COLO668 (cell line): ENCODE data around the gene LHX3.

Experiments
- DNase-seq: peaks from one replicate; lab custom pipeline; 2025; ENCODE audit not compliant: unreplicated experiment; lab: John Stamatoyannopoulos, UW

The LHX3 gene

GRCh38 chr9:136209232-136209631, 4.3 kb upstream of the LHX3 start:
- no peak for DNase-seq

DNA sequence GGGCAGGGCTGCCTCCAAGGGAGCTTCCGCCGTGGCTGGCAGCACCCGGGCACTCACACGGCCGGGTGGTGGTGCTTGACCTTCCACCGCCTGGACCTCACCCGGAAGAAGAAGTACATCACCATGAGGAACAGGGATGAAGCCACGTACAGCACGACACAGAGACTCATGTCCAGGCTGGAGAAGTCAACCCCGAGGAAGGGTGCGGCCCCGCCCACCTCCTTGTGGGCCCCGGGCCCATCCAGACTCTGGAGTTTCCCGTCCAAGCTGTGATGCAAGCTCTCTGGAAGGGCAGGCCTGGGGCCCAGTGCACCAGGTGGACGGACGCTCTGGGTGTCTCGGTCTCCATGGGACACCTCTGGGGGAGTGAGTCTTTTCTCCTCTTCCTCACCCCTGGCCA, 3.7 kb upstream of the LHX3 start:
- no peak for DNase-seq

- DNase-seq: no peak
Observed at GRCh38 chr9:136207616-136208015, 2.7 kb upstream of the LHX3 start.

DNA sequence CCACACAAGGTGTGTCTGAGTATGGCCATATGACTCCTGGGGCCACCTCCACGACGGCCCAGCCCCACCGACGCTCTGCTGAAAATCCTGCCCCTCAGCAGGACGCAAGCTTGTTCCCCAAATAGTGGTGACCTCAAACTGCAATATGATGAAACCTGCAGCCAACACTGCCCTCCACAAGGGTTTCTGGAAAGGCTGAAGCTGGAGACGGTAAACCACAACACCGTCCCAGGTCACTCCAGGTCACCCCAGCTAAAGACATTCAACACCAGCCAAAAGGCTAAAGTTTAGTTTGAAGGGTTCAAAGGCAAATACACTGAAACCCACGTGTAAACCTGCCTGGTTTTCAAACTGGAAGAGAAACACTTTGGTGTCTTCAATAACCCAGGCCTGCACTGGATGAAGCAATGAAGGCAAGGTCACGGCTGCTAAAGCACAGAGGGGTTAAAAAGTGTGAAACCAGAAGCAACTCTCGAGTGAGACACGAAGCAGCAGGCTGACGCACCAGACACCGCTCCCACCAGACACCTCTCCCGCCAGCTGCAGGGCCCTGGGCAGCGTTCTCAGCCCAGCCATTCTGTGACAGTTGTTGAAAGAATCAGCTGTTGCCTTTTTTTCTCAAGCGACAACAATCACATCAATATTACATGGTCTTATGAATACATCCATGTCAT, 1.8 kb upstream of the LHX3 start:
- DNase-seq: no peak

GRCh38 chr9:136205707-136205992, 722 bp upstream of the LHX3 start:
- no peak for DNase-seq

DNA sequence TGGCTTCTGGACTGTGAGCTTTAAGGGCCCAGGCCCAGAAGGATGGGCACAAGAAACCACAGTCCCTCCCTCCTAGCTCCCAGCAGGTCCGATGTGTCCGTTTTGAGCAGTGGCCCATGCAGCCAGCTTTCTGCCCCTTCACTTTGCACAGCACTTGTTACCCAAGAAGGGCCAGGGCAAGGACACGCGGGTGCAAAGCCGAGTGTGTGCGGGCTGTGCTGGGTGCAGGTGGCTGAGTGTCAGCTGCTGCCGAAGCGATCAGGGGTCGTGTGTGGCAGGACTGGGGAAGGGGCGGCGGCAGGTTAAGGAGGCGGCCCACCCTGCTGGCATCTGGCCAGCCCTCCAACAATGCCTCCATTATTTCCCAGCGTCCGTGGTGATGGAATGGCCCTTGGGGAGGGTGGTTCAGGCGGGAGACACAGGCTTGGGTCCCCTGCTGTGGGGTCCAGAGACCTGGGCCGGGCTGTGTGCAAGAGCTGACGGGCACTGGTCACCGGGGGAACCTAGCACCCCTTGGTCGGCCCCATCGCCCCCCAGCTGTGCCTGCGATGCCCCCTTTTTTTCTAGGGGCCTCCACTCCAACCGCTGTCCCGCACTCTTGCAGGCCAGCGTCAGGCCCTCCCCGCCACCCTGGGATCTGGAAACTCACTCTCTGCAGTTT, 653 bp downstream of the LHX3 start:
- no peak for DNase-seq

DNA sequence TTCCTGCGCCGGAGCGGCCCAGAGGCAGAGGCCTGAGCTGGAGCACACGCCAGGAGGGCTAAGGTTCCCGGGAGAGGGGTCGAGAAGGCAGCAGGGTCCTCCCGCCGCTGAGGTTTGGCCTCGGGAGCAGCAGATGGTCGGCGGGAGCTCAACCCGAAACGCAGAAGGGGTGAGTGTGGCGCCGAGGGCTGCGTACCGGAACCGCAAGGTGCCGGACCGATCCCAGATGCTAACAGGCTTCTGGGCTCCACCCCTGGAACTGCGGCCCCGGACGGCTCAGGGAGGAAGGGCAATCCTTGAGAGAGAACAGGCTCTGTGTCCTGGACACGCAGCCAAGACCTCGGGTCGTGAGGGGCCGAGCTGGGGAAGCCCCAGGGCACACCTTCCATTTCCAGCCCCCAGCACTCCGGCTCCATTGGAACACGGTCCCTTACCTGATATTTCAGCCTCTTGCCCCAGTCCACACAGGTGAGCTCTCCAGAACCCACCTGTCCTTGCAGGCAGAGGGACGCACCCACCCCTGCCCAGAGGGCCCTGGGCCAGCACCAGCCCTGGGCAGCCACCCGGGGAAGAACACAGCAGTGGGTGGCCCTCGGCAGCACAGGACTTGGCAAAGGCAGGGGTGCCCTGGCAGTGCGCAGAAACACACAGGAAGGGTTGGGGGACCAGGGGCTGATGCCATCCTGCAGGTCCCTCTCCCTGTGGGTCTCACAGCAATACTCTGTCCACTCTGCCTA, 1.4 kb downstream of the LHX3 start:
- no peak for DNase-seq

DNA sequence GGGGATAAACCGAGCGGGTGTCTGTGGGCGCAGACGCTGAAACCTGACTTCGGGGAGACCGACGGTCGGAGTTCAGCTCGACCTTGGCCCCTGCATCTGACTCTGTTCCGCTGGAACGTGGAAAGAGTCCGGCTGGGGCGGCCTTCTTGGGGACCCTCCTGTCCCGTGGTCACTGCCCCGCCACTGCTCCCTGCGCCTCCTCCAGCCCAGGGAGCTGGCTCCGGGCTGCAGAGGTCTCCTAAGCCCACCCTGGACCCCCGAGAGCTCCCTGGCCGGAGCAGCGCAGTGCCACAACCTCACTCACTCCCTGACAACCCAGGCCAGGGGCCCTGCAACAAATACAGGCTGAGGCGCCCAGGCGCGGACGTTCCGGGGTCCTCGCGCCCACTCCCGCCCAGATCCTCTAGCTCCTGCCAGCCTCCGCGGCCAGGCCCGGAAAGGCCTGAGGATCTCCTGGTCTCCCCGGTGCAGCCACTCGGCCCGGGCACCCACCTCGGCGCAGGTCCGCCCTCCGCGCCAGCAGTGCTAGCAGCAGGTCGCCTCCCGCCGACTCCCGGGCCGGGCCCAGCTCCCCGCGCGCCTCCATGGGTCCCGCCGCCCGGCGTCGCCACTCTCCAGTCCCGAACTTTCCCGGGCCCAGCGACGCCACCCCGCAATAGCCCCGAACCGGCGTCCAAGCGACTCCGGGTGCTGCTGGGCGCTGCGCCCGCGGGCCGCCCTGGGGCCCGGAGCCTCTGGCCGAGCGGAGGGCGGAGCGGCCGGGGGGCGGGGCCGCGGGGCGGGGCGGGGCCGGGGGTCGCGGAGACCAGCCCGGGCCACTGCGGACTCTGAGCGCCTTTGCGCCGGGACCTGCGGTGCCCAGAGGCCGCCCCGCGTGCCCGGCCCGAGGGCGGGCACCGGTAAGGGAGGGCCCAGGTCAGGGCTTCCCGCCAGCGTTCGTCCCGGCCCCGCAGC, 2.2 kb downstream of the LHX3 start:
- no peak for DNase-seq

- DNase-seq: no peak
Observed at GRCh38 chr9:136201609-136202453, 3.1 kb downstream of the LHX3 start.

GRCh38 chr9:136201174-136201573, 3.8 kb downstream of the LHX3 start:
- no peak for DNase-seq

- no peak for DNase-seq
Observed at GRCh38 chr9:136200424-136200823, 4.5 kb downstream of the LHX3 start.

DNA sequence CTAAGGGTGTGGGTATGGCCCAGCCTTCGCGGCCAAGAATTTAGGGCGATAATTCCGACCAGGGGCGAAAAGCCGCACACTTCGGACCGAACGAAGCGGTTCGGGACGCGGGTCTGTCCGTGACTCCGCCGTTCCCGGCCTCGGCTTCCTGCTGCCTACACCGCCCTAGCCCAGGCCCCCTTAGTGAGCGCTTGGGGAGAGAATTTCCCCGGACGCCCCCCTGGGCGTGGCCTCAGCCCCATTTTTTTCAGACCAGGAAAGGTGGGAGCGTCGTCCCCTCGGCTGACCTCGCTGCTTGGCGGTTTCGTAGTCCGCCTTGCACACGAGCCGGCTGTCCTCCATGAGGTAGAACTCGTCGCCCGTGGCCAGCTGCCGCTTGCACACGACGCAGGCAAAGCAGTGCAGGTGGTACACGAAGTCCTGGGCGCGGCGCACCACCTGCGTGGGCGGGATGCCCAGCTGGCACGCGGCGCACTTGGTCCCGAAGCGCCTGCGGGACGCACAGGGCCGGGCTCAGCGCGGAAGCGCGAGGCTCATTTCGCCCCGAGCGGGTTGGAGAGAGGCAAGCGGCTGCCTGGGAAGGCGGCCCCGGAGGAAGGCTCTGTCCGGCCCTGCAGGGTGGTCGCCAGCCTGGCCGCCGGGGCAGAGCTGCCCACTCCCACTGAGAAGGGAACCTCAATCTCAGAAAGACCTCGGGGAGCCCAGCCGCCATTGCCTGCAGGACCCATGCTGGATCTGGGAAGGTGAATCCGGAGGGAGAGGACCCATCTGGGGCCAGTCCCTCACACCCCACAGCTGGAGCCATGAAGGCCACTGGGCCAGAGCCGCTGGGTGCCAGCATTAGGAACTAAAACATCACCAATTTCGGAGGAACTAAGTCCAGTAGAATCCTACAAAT, 5.3 kb downstream of the LHX3 start:
- DNase-seq: peak; percentile 29

DNA sequence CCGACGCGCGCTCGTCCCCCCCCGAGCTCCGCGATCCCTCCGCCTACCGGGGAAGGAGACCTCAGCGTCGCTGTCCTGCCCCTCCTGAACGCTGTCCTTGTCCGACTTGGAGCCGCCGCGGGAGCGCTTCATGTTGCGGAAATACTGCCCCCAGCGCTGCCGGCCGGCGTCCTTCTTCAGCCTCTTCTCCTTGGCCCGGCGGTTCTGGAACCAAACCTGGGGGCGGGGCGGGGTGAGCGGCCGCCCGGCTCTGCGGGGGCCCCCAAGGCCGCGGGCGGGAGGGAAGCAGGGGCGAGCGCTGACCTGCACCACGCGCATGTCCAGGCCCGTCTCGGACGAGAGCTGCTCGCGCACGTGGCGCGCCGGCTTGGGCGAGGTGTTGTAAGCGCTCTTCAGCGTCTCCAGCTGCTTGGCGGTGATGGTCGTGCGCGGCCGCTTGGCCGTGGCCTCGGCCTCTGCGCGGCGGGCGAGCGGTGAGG, 6.3 kb downstream of the LHX3 start:
- peak; percentile 62 for DNase-seq

DNA sequence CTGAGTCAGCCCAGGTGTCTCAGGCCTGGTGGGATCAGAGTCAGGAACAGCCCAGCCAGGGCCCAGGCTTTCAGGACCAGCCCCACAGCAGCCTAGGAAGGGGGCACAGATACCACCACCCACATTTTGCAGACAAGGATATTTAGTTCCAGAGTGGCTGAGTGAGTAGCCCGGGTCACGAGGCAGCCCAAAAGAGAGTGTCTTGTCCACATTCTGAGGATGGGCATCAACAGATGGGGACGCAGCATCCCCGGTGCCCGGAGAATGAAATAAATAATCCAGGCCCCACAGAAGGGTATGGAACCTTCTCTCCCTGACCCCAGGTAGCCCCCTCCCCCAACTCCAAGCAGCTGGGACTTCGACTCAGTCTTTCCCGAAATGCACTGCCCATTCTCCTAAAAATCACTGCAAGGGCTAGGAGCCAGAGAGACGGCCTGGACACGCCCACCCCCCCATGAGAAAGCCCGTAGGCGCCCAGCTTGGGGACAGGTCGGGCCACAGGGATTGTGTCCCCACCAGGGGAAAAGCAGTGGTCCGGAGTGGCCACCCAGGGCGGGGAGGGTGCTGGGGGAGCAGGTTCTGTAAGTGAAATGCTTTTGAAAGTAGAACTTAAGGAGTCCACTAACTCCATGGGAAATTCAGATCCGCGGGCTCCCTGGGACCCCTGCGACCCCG, 6.9 kb downstream of the LHX3 start:
- DNase-seq: no peak

DNA sequence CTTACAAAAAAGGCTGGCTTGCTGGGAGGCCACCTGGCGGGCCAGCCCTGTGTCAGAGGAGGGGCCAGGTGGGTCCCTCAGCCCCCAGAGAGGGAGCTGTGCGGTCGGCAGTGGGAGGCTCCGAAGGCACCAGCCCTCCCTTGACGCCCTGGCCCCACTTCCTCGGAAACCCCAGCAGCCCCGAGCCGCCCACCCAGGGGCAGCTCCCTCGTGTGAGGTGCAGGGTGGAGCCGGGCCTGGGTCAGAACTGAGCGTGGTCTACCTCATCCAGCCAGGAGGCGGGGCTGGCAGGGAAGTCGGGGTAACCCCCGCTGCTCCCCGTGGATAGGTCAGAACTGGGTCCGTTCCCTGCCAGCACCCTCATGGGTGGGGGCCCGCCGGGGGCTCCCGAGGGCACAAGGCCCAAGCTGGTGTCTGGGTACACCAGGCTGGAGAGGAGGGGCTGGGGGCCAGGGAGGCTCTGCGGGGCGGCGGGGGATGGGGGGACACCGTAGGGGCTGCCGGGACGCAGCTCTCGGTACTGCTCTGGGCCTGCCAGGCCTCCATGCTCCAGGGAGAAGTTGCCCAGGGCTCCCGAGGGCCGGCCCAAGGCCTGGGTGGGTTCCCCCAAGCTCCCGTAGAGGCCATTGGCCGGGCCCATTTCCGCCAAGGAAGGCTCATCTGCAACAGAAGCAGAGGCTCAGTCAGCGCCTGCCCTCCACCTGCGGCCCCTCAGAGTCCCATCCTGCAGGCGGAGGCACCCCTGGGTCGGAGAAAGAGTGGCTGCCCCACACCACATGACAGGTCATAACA, 7.6 kb downstream of the LHX3 start:
- DNase-seq: no peak

GRCh38 chr9:136196404-136197083, 8.4 kb downstream of the LHX3 start:
- no peak for DNase-seq

DNA sequence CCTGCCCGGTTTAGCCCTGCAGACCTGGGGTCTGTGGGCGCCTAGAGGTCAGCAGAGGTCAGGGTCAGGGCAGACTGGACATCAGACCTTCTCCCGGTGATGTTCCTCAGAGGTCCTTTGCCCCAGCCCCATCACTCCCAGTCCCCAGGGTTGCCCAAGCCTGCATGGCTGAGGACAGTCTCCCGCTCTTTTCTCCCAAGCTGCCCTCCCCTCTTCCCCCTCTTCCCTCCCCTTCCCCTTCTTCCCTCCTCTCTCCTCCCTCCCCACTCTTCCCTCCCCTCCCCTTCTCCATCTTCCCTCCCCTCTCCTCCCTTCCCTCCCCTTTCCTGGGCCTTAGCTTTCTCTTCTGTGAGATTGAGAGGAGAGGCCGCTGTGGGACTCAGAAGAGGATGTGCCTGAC, 10.4 kb downstream of the LHX3 start:
- DNase-seq: no peak
